ENCODE results near the gene TMPRSS2.

The TMPRSS2 gene

GRCh38 chr21:41458559-41458958, 49.4 kb downstream of the TMPRSS2 start:
- no peak for DNase-seq (ENCODE audit: low read depth)
- no peak overlapping the region for H3K4me3 ChIP-seq (ENCODE audit: low read depth, low read length)

- H3K4me3 ChIP-seq (ENCODE audit: low read depth, low read length), result no peak overlapping the region
- no peak for DNase-seq (ENCODE audit: low read depth)
Observed at GRCh38 chr21:41458121-41458520, 49.8 kb downstream of the TMPRSS2 start.

GRCh38 chr21:41453761-41454160, 54.2 kb downstream of the TMPRSS2 start:
- no peak overlapping the region for H3K4me3 ChIP-seq (ENCODE audit: low read depth, low read length)
- DNase-seq (ENCODE audit: low read depth), result no peak

- DNase-seq (ENCODE audit: low read depth), result no peak
- H3K4me3 ChIP-seq (ENCODE audit: low read depth, low read length), result no peak overlapping the region
Observed at GRCh38 chr21:41453198-41453597, 54.8 kb downstream of the TMPRSS2 start.

GRCh38 chr21:41451753-41452676, 55.9 kb downstream of the TMPRSS2 start:
- no peak for DNase-seq (ENCODE audit: low read depth)
- H3K4me3 ChIP-seq (ENCODE audit: low read depth, low read length), result no peak overlapping the region

- no peak for DNase-seq (ENCODE audit: low read depth)
- H3K4me3 ChIP-seq (ENCODE audit: low read depth, low read length), result no peak overlapping the region
Observed at GRCh38 chr21:41449613-41450012, 58.3 kb downstream of the TMPRSS2 start.

GRCh38 chr21:41447356-41447755, 60.6 kb downstream of the TMPRSS2 start:
- no peak for DNase-seq (ENCODE audit: low read depth)
- H3K4me3 ChIP-seq (ENCODE audit: low read depth, low read length), result no peak overlapping the region

- no peak overlapping the region for H3K4me3 ChIP-seq (ENCODE audit: low read depth, low read length)
- DNase-seq (ENCODE audit: low read depth), result no peak
Observed at GRCh38 chr21:41446586-41446985, 61.4 kb downstream of the TMPRSS2 start.

- no peak overlapping the region for H3K4me3 ChIP-seq (ENCODE audit: low read depth, low read length)
- DNase-seq (ENCODE audit: low read depth), result no peak
Observed at GRCh38 chr21:41445465-41445862, 62.5 kb downstream of the TMPRSS2 start.

- DNase-seq (ENCODE audit: low read depth), result no peak
- no peak overlapping the region for H3K4me3 ChIP-seq (ENCODE audit: low read depth, low read length)
Observed at GRCh38 chr21:41444703-41445464, 63.1 kb downstream of the TMPRSS2 start.

GRCh38 chr21:41443562-41443961, 64.4 kb downstream of the TMPRSS2 start:
- no peak overlapping the region for H3K4me3 ChIP-seq (ENCODE audit: low read depth, low read length)
- DNase-seq (ENCODE audit: low read depth), result no peak

GRCh38 chr21:41442481-41443186, 65.3 kb downstream of the TMPRSS2 start:
- no peak for DNase-seq (ENCODE audit: low read depth)

GRCh38 chr21:41441546-41441945, 66.4 kb downstream of the TMPRSS2 start:
- no peak for DNase-seq (ENCODE audit: low read depth)
- no peak overlapping the region for H3K4me3 ChIP-seq (ENCODE audit: low read depth, low read length)

More at GRCh38 chr21:41442481-41443186, 65.3 kb downstream of the TMPRSS2 start:
- no peak overlapping the region for H3K4me3 ChIP-seq (ENCODE audit: low read depth, low read length)

- no peak overlapping the region for H3K4me3 ChIP-seq (ENCODE audit: low read depth, low read length)
- no peak for DNase-seq (ENCODE audit: low read depth)
Observed at GRCh38 chr21:41439248-41439647, 68.7 kb downstream of the TMPRSS2 start.

- no peak overlapping the region for H3K4me3 ChIP-seq (ENCODE audit: low read depth, low read length)
Observed at GRCh38 chr21:41438425-41439113, 69.4 kb downstream of the TMPRSS2 start.

GRCh38 chr21:41437729-41438128, 70.2 kb downstream of the TMPRSS2 start:
- no peak for DNase-seq (ENCODE audit: low read depth)

More at GRCh38 chr21:41438425-41439113, 69.4 kb downstream of the TMPRSS2 start:
- no peak for DNase-seq (ENCODE audit: low read depth)

GRCh38 chr21:41435706-41436105, 72.3 kb downstream of the TMPRSS2 start:
- H3K4me3 ChIP-seq (ENCODE audit: low read depth, low read length), result no peak overlapping the region
- no peak for DNase-seq (ENCODE audit: low read depth)

More at GRCh38 chr21:41437729-41438128, 70.2 kb downstream of the TMPRSS2 start:
- no peak overlapping the region for H3K4me3 ChIP-seq (ENCODE audit: low read depth, low read length)

- DNase-seq (ENCODE audit: low read depth), result no peak
- H3K4me3 ChIP-seq (ENCODE audit: low read depth, low read length), result no peak overlapping the region
Observed at GRCh38 chr21:41433566-41433965, 74.4 kb downstream of the TMPRSS2 start.

Measured in skeletal muscle cell (primary cell).